ENCODE results near the gene TEX22. TPM values are rescaled to one million over a fixed set of nuclear protein-coding genes. Genes with fewer than 3 reads are reported as not detected.
"Not testable (repeated sequence)": the region's sequence is repeated elsewhere in the genome, so short reads cannot be mapped to it uniquely, and the experiment has no call there.

The TEX22 gene
- total and polyA plus RNA-seq, 5 donors, result 0.05 to 1.9 (median 0.61) TPM

DNA sequence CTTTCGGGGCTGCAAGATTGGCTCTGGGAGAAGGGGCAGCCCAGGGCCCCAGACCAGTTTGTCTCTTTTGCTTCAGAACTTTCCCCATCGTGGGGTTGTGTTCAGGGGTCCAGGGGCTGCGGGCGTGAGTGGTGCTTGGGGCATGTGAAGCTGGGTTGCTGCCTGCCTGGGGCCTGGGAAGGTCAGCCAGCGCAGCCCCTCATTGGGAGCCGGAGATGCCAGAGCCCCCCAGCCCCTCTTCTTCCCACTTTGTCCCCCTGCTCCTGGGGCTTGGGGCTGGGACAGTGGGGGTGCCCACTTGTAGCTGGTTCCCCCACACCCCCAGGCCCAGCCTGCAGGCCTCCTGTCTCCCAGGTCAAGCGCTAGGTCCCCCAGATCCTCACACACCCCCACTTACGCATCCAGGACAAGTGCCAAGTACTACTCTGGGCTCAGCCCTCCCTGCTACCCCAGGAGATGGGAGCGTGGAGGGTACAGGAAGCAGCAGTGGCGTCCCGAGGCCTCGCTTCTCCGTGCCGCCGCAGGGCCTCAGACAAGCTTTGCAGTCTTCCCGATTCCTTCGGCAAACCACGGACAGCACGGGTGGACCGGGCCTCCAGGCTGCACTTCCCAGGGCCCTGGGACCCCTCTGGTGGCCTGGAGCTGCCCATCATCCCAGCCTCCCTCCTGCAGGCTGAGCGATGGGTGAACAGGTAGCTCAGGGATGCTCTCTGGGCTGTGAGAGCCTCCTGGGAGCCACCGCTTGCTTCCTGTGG lies 42.3 kb upstream of the TEX22 start:
- 92% methylated on average over 22 of the region's 22 CpGs for WGBS
- no peak overlapping the region for H3K27ac ChIP-seq (ENCODE audit: low read length)

DNA sequence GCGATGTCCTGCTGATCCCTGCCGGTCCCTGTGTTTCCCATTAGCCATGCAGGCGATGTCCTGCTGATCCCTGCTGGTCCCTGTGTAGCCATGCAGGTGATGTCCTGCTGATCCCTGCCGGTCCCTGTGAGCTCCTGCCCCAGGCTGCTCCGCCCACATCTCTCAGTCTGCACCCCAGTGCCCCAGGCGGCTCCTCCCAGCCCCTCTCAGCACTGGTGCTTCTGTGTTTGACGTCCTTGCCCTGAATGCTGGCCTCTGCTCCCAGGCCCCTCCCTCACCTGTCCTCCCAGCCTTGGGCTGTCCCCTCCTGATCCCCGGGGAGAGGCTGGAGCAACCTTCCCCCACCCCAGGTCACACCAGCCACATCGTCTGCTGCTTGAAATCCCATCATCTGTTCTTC lies 41.4 kb upstream of the TEX22 start:
- H3K4me3 ChIP-seq (ENCODE audit: low read length), result no peak overlapping the region
- ATAC-seq (no peak), DNase-seq (no peak)
- 86% methylated on average over 9 of the region's 9 CpGs for WGBS
- no peaks in the 10 kb centered on the region for H3K27me3 ChIP-seq (ENCODE audit: control insufficient read depth, insufficient read depth)
- no peaks in the 10 kb centered on the region for H3K4me1 ChIP-seq (ENCODE audit: control insufficient read depth, insufficient read depth, low read length)
- no peaks in the 10 kb centered on the region for H3K9me3 ChIP-seq (ENCODE audit: control insufficient read depth, low read length)
- intact Hi-C loops (cut with DNase I), result loop anchor here in 2 of 4 donors (10.0 kb wide), 2 partner anchors 152 to 372 kb away; partner anchors contain the start of gene CLBA1 (in 1 of the 2)
- no peak overlapping the region for H3K27ac ChIP-seq (ENCODE audit: low read length)

More for the DNA sequence above, 42.3 kb upstream of the TEX22 start:
- no peak for DNase-seq
- Histone ChIP-seq H3K4me3 (ENCODE audit: low read length) (no peak overlapping the region), H3K9me3 (ENCODE audit: control insufficient read depth, low read length) (no peaks in the 10 kb centered on the region), H3K4me1 (ENCODE audit: control insufficient read depth, insufficient read depth, low read length) (no peaks in the 10 kb centered on the region), H3K27me3 (ENCODE audit: control insufficient read depth, insufficient read depth) (no peaks in the 10 kb centered on the region)
- intact Hi-C loops (cut with DNase I), result loop anchor here in 2 of 4 donors (10.0 kb wide), 2 partner anchors 151 to 371 kb away; partner anchors contain the start of gene CLBA1 (in 1 of the 2)
- no peak for ATAC-seq

DNA sequence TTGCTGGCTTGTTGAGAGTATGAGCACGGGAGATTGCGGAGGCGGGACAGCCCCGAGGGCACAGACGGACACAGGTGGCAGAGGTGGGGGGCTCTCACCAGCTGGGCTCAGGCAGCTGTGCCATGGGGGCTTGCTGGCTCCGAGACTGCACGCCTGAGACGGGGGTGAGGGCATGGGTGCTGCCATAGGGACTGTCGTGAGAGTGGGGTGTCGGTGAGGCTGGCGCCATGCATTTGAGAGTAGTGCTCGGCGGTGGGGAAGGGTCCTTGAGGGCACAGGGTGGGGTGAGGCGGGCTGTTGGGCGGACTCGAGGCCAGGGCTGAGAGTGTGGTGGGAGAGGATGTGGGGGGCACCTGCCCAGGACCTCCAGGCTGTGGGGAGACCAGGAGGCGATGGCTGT lies 40.7 kb upstream of the TEX22 start:
- Histone ChIP-seq H3K9me3 (ENCODE audit: control insufficient read depth, low read length) (no peaks in the 10 kb centered on the region), H3K27me3 (ENCODE audit: control insufficient read depth, insufficient read depth) (no peaks in the 10 kb centered on the region), H3K4me3 (ENCODE audit: low read length) (no peak overlapping the region), H3K4me1 (ENCODE audit: control insufficient read depth, insufficient read depth, low read length) (no peaks in the 10 kb centered on the region), H3K27ac (ENCODE audit: low read length) (no peak overlapping the region)
- ATAC-seq, result peak in 1 of 2 donors; percentile 7
- peak in 1 of 3 donors; percentile 47 for DNase-seq
- intact Hi-C loops (cut with DNase I), result loop anchor here in 2 of 4 donors (10.0 kb wide), 2 partner anchors 153 to 373 kb away; partner anchors contain the start of gene CLBA1 (in 1 of the 2)
- 94% methylated on average over 17 of the region's 17 CpGs for WGBS

DNA sequence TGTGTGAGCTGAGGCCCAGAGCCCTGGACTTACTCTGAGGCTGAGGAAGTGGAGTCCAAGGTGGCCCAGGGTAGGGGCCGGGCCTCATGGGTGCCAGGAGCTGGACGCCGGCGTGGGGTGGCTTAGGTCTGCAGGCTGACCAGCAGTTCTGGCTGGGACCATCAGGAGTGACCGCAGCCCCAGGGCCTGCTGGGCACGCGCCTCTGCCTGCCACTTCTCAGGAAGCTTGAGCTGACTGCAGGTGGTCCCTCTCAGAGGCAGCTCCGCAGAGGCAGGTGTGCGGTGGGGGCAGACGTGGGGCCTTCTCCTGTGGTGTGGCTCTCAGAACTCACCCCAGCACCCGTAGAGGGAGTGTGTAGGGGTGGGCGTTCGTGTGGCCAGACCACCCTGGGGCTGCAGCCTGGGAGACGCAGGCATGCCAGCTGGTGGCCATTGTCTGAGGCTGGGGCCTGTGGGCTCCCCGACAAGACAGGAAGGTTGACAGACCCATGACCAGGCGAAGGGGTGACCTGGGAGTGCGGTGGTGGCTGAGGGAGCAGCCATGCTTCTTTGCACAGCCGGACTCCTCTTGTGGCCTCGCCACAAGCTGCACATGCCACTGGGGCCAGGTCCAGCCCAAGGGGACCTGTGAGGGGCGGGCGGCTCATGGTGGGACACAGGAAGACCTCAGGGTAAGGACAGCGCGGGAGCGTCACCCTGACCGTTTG lies 40.0 kb upstream of the TEX22 start:
- Histone ChIP-seq H3K4me1 (ENCODE audit: control insufficient read depth, insufficient read depth, low read length) (no peaks in the 10 kb centered on the region), H3K4me3 (ENCODE audit: low read length) (no peak overlapping the region), H3K27ac (ENCODE audit: low read length) (no peak overlapping the region), H3K9me3 (ENCODE audit: control insufficient read depth, low read length) (no peaks in the 10 kb centered on the region), H3K27me3 (ENCODE audit: control insufficient read depth, insufficient read depth) (no peaks in the 10 kb centered on the region)
- WGBS, result 92% methylated on average over 25 of the region's 25 CpGs
- intact Hi-C loops (cut with DNase I), result loop anchor here in 2 of 4 donors (10.0 kb wide), 2 partner anchors 153 to 373 kb away; partner anchors contain the start of gene CLBA1 (in 1 of the 2)
- DNase-seq (peak in 1 of 3 donors; percentile 47), ATAC-seq (peak in 1 of 2 donors; percentile 10)

DNA sequence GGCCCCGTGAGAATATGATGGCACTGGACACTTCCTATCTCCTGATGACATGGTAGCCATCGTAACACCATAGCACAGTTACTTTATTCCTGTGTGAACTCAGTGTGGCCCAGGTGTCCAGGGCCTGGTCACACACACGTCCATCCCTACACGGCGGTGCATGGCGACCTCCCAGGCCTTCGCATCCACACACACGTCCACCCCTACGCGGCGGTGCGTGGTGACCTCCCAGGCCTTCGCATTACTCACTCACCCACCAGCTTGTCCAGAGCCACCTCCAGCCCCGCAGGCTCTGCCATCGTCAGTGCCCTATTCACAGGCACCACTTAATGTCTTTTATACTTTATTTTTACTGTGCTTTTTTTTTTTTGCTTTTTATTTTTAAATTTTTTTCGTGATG lies 39.4 kb upstream of the TEX22 start:
- H3K27ac ChIP-seq (ENCODE audit: low read length), result no peak overlapping the region
- no peaks in the 10 kb centered on the region for H3K4me1 ChIP-seq (ENCODE audit: control insufficient read depth, insufficient read depth, low read length)
- 90% methylated on average over 16 of the region's 16 CpGs for WGBS
- no peaks in the 10 kb centered on the region for H3K9me3 ChIP-seq (ENCODE audit: control insufficient read depth, low read length)
- intact Hi-C loops (cut with DNase I), result loop anchor here in 2 of 4 donors (10.0 kb wide), 2 partner anchors 154 to 374 kb away; partner anchors contain the start of gene CLBA1 (in 1 of the 2)
- H3K27me3 ChIP-seq (ENCODE audit: control insufficient read depth, insufficient read depth), result no peaks in the 10 kb centered on the region
- peak in 1 of 3 donors; percentile 34 for DNase-seq
- ATAC-seq, result no peak
- H3K4me3 ChIP-seq (ENCODE audit: low read length), result no peak overlapping the region

DNA sequence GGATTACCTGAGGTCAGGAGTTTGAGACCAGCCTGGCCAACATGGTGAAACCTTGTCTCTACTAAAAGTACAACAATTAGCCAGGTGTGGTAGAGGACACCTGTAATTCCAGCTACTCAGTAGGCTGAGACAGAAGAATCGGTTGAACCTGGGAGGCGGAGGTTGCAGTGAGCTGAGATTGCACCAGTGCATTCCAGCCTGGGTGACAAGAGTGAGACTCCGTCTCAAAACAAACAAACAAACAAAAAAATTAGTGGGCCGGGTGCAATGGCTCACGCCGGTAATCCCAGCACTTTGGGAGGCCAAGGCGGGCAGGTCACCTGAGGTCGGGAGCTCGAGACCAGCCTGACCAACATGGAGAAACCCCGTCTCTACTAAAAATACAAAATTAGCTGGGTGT lies 36.9 kb upstream of the TEX22 start:
- H3K27ac ChIP-seq (ENCODE audit: low read length); H3K9me3 ChIP-seq (ENCODE audit: control insufficient read depth, low read length); H3K4me3 ChIP-seq (ENCODE audit: low read length); intact Hi-C loops (cut with DNase I); H3K4me1 ChIP-seq (ENCODE audit: control insufficient read depth, insufficient read depth, low read length); DNase-seq; H3K27me3 ChIP-seq (ENCODE audit: control insufficient read depth, insufficient read depth); ATAC-seq: not testable (repeated sequence)
- WGBS, result 97% methylated on average over 10 of the region's 10 CpGs

DNA sequence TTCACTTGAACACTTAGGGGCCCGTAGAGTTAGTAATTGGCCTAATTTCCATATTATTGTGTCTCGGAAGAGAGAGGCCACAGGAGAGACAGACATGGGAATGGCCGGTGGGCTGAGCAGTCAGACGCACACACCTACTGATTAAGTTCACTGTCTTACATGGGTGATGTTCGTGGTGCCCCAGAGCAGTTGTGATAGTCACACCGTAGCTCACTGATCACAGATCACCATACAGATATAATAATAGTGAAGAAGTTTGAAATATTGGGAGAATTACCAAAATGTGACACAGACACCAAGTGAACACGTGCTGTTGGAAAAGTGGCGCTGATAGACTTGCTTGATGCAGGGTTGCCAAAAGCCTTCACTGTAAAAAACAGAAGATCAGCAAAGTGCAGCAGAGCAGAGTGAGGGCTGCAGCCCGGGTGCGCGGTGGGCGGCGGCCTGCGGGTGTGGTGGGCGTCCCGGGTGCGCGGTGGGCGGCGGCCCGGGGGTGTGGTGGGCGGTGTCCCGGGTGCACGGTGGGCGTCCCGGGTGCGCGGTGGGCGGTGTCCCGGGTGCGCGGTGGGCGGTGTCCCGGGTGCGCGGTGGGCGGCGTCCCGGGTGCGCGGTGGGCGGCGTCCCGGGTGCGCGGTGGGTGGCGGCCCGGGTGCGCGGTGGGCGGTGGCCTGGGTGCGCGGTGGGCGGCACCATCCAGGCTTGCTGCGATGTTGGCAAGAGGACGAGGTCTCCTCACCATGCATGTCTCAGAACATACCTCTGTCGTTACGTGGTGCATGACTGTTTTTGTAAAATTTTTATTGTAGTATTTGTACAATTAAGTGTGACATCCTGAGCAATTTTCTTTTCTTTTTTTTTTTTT lies 34.3 kb upstream of the TEX22 start:
- H3K27me3 ChIP-seq (ENCODE audit: control insufficient read depth, insufficient read depth), result no peaks in the 10 kb centered on the region
- no peaks in the 10 kb centered on the region for H3K9me3 ChIP-seq (ENCODE audit: control insufficient read depth, low read length)
- no peaks in the 10 kb centered on the region for H3K4me1 ChIP-seq (ENCODE audit: control insufficient read depth, insufficient read depth, low read length)
- WGBS, result 8% methylated on average over 58 of the region's 58 CpGs
- H3K27ac ChIP-seq (ENCODE audit: low read length), result no peak overlapping the region
- intact Hi-C loops (cut with DNase I), result no loop called here
- ATAC-seq (peak; percentile 45 to 58), DNase-seq (peak in 2 of 3 donors; percentile 51 to 83)
- H3K4me3 ChIP-seq (ENCODE audit: low read length), result no peak overlapping the region

DNA sequence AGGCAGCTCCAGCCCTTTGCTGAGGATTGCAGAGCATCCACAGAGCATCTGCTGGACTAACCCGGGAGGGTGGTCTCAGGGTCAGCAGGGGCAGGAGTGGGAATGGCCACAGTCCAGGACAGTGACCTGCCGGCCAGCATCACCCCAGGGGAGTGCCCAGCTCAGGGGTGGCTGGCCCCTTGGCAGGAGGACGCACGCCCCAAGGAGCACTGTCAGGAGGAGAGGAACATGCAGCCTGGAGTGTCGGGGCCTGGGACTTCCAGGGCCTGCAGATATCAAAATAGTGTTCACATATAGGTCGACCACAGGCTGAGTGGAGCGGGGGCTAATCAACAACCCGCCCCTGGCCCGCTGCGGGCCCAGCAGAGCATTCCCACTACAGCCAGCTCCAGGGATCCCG lies 33.2 kb upstream of the TEX22 start:
- intact Hi-C loops (cut with DNase I), result no loop called here
- 87% methylated on average over 11 of the region's 11 CpGs for WGBS
- no peak for ATAC-seq

DNA sequence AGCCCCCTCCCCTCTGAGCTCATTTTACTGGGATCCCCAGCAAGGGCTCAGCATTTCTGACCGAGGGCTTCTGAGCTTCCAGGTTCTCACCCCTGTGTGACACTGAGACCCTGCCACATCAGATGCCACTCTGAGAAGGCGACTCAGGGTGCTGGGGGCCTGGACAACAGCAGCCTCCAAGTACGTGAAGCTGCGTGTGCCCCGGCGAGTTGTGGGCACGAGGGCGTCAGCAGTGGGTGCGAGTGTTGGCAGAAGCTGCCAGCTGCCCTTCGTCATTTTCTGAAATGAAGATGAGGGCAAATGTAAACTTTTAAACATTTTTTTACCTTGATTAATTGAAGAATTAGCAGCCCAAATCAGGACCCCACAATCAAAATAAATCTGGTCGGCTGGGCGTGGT lies 32.7 kb upstream of the TEX22 start:
- 96% methylated on average over 12 of the region's 12 CpGs for WGBS
- Histone ChIP-seq H3K4me3 (ENCODE audit: low read length) (no peak overlapping the region), H3K4me1 (ENCODE audit: control insufficient read depth, insufficient read depth, low read length) (no peaks in the 10 kb centered on the region), H3K9me3 (ENCODE audit: control insufficient read depth, low read length) (no peaks in the 10 kb centered on the region), H3K27ac (ENCODE audit: low read length) (no peak overlapping the region), H3K27me3 (ENCODE audit: control insufficient read depth, insufficient read depth) (no peaks in the 10 kb centered on the region)
- DNase-seq, result peak in 1 of 3 donors; percentile 24
- intact Hi-C loops (cut with DNase I), result no loop called here
- no peak for ATAC-seq

More for the DNA sequence above, 33.2 kb upstream of the TEX22 start:
- DNase-seq, result peak in 2 of 3 donors; percentile 45 to 49
- Histone ChIP-seq H3K4me3 (ENCODE audit: low read length) (no peak overlapping the region), H3K9me3 (ENCODE audit: control insufficient read depth, low read length) (no peaks in the 10 kb centered on the region), H3K4me1 (ENCODE audit: control insufficient read depth, insufficient read depth, low read length) (no peaks in the 10 kb centered on the region), H3K27me3 (ENCODE audit: control insufficient read depth, insufficient read depth) (no peaks in the 10 kb centered on the region), H3K27ac (ENCODE audit: low read length) (no peak overlapping the region)

DNA sequence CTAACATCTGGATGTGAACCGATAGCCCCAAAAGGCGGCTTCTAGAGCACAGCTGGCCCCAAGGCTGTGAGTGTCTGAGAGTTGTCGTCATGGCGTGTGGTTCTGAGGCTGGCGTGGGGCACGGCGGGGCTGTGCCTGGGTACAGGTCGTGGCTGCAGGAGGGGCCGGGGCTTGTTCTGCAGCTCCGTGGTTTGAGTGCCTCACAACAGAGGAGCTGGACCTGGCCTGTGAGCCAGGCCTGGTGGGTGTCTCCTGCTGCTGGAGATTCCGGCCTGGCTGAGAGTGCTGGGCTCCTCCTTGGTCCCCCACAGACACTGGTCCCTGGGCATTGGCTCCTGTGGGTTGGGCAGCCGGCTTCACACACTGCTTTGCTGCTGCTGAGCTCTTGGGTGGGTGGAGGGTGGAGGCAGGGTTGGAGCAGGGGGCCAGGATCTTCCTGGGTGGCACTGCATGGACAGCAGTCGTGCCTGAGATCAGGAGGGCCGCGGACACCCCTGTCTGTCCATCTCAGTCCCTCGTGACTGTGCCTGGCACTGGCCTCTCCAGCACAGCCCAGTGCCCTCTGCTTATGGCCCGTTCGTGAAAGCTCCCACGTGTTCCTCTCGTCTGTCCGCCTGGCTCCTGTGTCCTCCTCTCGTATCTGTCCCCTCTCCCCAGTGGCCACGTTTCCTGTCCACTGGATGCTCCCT lies 31.8 kb upstream of the TEX22 start:
- Histone ChIP-seq H3K4me1 (ENCODE audit: control insufficient read depth, insufficient read depth, low read length) (no peaks in the 10 kb centered on the region), H3K4me3 (ENCODE audit: low read length) (no peak overlapping the region), H3K27me3 (ENCODE audit: control insufficient read depth, insufficient read depth) (no peaks in the 10 kb centered on the region), H3K27ac (ENCODE audit: low read length) (no peak overlapping the region), H3K9me3 (ENCODE audit: control insufficient read depth, low read length) (no peaks in the 10 kb centered on the region)
- ATAC-seq (no peak), DNase-seq (peak in 1 of 3 donors; percentile 32)
- WGBS, result 93% methylated on average over 23 of the region's 23 CpGs
- intact Hi-C loops (cut with DNase I), result no loop called here

All from right cardiac atrium (tissue), 5 donors.